Stimulated activated CD4-positive, alpha-beta T cell treated with anti-CD3 and anti-CD28 coated beads, Interleukin-15, amount 100 ng/mL, for 1 hour (primary cell): ENCODE results near the gene HSPA1A.
A peak's percentile ranks its signal among the peaks of the same experiment; 100 is the strongest.

ENCODE experiments used
- DNase-seq, 2 donors: peaks; one replicate each; pipeline ENCODE4 v3.0.0-alpha.2; 2020; ENCODE audit warnings: low read depth in 1 of 2, low spot score in 1 of 2

The HSPA1A gene

DNA sequence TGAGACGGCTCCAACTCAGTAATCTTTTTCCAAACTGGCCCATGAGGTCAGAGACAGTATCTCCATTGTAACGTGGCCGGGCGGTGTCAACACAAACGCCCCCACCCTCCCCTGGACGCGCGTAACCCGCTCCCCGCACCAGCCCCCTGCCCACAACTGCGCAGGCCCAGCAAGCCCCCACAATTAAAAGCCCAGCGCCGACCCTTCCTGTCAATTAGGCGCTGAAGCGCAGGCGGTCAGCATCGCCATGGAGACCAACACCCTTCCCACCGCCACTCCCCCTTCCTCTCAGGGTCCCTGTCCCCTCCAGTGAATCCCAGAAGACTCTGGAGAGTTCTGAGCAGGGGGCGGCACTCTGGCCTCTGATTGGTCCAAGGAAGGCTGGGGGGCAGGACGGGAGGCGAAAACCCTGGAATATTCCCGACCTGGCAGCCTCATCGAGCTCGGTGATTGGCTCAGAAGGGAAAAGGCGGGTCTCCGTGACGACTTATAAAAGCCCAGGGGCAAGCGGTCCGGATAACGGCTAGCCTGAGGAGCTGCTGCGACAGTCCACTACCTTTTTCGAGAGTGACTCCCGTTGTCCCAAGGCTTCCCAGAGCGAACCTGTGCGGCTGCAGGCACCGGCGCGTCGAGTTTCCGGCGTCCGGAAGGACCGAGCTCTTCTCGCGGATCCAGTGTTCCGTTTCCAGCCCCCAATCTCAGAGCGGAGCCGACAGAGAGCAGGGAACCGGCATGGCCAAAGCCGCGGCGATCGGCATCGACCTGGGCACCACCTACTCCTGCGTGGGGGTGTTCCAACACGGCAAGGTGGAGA, at the start of gene HSPA1A, which contains the start of gene HSPA1L:
Gene HSPA1A (plus strand): TSS at position 519 of the 814 bp plus-strand sequence. CDS start 214 bp downstream, at position 733.
Gene HSPA1L (minus strand): TSS at position 259 of the 814 bp plus-strand sequence. CDS start 3,311 bp downstream, outside the sequence.
- peak in 1 of 2 donors; percentile 36 for DNase-seq

DNA sequence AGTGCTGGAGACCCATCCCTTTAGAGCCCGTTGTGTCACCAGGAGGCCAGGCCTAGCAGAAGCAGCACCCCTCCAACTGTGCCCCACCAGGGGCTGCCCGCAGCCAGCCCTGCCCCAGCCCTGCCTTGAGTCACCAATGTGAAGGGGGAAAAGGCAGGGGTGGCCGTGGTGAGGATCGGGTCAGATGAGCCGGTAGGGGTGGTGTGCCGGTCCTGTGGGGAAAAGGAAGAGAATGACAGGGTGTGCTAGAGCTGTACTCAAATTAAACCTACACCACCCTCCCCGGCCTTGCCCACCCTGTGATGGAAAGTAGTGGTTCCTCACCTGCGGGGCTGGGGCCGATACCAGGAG, 49.8 kb upstream of the HSPA1A start:
- DNase-seq = no peak

DNA sequence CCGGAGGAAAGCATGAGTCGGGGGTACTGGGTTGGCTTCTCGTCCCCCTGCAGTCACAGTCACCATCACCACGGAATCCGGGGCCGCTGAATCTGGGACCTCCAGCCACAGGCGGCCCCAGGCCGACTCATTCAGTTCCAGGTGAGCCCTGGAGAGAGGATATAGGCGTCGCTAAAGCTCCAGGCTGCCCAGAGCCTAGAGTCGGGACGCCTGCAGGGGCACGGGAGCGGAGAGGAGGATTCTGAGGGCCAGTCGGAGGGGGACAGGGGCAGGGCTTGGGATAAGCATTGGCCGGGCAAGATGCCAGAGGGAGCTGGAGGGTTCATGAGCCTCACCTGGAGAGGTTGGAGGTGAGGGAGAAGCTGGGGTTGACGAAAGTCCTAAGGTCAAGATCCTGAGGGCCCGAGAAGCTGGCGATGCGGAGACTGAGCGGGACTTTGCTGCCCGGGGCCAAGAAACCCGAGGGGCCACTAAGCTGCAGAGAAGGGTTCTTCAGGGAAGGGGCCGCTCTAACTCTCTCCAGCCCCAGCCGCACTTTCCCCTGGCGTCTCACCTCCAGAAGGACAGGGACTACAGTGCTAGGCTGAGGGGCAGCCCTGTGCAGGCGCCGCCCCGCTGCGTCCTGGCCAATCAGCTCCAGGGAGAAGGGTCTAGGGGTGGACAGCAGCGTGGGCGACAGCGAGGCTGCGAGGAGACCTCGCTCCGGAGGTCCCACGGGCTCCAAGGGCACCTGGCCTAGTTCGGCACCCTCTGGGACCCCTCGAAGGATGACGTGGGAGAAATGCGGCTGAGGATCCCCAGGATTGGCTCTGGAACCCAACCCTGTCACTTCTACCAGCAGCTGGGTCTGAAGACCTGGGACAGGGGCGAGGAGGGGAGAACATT, 49.2 kb upstream of the HSPA1A start:
- no peak for DNase-seq

DNA sequence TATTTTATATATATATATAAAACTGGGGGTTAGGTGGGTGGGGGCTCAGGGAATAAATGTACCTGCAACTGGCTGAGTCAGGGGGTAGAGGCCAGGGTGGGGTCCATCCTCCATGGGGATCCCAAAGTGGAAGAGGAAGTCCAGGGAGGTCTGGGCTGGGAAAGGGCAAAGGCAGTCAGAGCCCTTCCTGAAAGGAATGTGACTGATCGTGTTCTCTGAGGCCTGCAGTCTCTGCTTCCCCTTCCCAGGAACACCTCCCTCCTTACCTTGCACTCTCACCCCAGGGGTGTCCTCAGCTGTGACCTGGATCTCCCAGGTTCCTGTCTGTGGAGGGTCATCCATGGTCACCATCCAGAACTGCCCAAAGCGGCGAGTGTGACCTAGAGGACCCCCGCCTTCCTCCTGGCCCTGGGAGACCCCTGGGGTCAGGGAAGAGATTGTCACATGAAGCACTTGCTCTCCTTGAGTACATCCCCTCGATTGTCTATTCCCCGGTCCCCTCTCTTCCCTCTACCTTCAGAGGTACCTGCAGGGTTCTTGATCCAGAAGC, 48.2 kb upstream of the HSPA1A start:
- no peak for DNase-seq

DNA sequence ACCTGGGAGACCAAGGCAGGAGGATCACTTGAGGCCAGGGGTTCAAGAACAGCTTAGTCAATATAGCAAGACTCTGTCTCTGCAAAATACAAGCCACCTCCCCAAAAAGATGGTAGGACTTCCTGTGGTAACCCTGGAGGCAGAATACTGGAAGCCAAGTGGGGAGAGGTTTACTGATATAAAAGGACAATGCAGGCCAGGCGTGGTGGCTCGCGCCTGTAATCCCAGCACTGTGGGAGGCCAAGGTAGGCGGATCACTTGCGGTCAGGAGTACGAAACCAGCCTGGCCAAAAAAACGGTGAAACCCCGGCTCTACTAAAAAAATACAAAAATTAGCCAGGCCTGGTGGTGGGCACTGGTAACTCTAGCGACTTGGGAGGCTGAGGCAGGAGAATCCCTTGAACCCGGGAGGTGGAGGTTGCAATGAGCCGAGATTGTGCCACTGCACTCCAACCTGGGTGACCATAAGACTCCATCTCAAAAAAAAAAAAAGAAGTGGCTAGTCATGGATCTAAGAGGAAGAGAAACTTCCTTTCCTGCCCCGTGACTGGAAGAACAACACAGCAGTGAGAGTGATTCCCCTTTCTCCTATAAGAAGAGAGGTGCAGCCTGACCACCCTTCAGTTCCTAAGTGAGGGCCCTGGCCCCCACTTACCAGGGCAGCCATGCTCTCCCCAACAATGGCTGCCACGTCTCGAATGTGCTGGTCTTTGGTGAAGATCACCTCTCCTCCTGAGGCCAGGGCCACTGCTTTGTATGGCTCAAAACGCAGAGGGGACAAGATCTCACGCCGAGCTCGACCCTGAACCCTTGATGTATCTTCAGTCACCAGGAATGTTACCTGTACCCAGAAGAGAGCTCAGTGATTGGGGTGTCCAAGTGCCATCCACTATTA, 46.7 kb upstream of the HSPA1A start:
- no peak for DNase-seq

DNA sequence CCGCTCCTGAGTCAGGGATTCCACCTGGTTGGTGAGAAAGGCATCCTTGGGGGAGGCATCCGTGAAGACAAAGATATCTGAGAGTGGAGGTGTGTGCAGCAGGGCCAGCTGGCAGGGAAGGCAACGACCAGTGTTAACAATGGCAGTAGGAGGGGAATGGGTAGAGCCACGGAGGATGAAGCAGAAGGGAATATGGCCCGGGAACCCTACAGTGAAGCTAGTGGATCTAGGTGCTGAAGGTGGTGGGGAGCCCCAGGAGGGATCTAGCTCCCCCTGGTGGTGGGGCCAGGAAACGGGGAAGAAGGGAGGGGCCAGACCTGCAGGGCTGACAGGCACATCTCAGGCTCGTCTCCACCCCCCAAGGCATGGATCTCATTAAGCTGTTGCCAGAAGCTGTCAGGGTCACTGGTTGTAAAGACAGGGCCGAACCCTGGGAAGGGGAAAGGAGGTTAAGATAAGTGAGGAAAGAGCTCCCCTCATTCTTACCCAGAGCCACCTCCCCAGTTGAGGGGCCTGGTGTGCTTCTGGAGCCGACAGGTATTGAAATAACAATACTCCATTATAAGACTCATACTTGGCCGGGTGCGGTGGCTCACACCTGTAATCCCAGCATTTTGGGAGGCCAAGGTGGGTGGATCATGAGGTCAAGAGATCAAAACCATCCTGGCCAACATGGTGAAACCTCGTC, 45.5 kb upstream of the HSPA1A start:
- DNase-seq = peak; percentile 62 to 65

DNA sequence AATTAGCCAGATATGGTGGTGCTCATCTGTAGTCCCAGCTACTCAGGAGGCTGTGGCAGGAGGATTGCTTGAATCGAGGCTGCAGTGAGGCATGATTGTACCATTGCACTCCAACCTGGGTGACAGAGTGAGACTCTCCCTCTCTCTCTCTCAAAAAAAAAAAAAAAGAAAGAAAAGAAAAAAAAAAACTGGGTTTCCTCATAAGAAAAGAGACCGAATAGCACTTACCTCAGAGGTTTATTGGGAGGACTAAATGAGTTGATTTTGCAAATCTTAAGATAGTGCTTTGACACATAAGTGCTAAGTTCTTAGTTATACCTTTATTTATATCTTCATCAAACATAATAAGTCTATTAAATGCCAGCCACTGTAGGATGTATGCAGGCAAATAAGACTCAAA, 44.5 kb upstream of the HSPA1A start:
- DNase-seq = no peak

DNA sequence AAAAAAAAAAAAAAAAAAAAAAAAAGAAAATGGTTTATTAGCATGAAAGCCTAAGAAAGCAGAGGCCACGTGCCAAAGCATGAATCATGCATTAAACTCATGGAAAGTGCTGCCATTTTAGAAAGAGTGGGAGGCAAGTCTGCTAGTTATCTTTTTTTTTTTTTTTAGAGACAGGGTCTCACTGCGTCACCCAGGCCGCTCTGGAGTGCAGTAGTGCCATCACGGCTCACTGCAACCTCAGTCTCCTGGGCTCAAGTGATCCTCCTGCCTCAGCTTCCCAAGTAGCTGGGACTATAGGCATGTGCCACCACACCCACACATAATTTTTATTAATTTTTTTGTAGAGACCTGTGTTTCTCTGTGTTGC, 43.4 kb upstream of the HSPA1A start:
- DNase-seq = no peak

- no peak for DNase-seq
Measured at GRCh38 chr6:31775184-31775583, 40.2 kb upstream of the HSPA1A start.

DNA sequence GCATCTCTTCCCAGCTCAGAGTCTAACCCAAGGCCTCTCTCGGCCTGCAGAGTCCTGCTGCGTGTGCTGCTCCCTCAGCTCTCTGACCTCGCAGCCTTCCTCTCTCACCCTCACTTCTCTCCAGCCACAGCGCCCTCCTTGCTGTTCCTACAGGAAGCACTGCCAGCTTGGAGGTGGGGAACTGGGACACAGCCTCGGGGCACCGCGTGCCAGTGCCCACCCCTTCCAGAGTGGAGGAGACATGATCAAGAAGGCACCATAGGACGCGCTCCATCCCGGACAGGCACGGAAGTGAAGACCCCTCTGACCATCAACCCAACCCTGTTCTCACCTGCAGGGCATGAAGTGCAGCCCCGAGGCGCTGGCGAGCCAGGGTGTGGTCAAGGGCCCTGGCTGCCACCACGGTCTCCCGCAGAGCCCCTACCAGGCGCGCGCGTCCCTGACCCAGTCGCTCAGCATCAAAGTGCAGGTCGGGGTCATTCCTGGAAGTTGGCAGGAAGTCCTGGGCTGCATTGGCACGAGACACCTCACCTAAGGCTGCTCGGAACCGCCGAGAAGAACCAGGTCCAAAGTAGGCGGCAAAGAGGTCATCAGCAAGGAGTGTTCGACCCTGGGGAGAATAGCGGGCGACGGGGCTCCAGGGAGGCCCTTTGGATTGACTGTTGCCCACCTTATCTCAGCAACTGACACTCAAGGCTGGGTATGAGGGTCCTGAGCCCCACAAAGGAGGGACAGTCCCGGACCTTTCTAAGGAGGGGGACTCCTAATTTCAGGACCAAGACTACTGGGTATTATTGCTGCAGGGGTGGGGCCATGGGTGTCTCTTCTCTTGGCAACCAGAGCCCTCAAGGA, 39.5 kb upstream of the HSPA1A start:
- no peak for DNase-seq

- no peak for DNase-seq
Measured at GRCh38 chr6:31776485-31776988, 38.8 kb upstream of the HSPA1A start.

DNA sequence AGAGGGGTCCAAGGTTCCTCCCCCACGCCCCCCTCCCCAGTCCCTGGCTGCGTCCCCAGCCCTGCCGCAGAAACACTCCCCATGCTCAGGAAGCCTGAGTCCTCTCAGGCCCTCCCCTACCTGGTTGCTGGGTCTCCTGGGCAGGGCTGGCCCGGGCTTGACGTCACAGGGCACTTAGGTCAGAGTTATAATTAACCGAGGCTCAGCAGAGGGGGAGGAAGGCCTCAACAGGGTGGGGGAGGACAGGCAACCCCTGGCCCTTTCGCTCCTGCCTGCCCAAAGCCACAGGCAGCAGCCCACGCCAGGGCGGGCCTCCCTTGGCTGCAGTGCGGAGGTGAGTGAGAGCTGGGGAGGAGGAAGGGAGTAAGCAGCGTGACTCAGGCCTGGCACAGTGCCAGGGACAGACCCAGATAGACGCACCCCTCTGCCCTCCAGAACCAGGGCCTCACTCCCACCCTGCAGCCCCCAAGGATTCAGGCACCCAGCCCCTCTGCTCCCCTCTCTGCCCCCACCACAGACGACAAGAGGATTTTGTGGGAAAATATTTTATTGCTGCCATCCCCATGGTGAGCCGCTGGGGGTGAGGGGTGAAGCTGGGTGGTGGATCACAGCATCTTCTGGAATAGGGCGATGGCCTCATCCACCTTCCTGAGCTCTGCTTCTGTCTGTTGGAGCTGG, 38.2 kb upstream of the HSPA1A start, which contains the start of gene VWA7:
Gene VWA7 (minus strand): TSS at position 340 of the 678 bp plus-strand sequence. CDS start 549 bp downstream, outside the sequence.
- peak; percentile 35 to 70 for DNase-seq

GRCh38 chr6:31777667-31778050, 37.7 kb upstream of the HSPA1A start:
- no peak for DNase-seq

GRCh38 chr6:31778193-31778592, 37.1 kb upstream of the HSPA1A start:
- DNase-seq = no peak

DNA sequence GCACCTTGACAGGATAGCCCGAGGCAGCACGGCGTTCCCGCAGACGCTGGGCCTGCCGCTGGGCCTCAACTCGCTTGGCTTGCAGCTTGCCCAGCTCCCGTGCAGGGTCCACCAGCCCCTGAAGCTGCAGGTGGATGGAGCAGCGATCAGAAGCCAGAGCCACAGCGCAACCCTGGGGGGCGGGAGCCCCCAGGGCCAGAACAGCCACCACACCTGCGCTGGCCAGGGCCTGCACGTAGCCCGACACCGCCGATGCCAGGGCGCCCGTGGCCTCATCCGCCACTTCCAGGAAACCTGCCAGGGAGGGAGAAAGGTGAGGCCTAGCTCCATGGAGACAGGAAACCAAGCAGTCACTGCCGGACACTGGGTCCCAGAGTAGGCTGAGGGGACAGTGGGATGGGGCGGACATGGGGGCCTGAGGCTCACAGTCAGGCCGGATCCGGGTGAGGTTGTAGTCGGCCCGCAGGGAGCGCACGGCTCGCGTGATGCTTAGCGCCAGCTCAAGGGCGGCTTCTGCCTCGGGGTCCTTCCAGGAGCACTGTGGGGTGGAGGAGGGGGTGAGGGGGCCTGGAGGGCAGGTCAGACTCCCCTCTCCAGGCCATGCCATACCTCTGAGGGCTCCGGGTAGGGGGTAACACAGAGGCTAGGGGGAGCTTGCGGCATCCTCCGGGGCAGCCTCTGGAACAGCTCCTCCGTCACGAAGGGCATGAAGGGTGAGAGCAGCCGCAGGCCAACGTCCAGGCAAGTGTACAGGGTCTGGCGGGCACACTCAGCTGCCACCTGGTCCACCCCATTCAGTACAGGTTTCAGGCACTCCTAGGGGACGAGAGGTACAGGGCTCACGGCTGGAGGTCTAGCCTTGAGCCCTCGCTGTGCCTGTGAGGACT, 36.1 kb upstream of the HSPA1A start:
- no peak for DNase-seq

DNA sequence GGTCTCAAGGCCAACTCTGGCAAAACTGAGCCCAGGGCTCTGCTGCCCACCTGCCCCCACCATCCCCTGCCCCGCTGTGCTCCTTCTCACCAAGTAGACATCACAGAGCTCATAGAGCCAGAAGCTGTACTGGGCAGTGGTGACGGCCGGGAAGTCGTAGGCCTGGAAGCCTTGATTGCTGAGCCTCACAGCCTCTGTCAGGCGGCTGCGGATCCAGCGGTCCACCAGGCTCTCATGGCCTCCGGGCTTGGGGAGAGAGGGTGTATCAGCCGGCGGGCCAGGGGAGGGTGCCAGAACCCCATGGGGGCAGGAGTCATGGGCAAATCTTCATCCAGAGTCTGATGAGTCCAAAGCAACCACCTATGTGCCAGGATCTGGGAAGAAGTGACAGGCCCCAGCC, 35.4 kb upstream of the HSPA1A start:
- DNase-seq = no peak

DNA sequence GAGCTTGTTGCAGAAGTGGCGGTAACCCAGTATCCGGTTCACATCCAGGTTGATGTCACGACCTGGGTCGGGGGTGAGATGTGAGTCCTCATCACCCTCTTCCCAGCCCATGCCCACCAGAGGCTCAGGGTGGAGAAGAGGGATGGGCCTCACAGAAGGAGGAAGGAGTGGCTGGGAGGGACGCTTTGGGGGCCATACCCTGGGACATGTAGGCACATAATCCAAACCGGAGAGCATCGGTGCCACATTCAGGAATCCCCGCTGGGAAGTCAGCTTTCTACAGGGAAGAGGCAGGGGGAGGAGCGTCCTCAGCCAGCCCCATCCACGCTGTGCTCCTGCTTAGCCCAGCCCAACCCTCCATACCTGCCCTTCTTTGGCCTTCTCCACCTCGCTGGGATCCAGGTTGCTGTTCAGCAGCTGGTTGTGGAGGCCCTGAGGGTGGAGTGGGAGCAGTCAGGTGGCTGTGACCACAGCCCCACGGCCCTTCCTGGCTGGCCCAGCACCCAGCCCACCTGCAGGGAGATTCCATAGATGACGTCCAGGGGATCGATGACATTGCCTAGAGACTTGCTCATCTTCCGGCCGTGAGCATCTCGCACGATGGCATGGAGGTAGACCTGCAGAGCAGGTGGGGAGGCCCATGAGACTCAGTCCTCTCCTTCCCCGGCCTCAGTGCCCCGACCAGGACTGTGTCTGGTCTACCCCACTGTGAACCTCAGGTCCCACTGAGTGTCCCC, 34.7 kb upstream of the HSPA1A start:
- DNase-seq = no peak
